Naive thymus-derived CD8-positive, alpha-beta T cell (primary cell): ENCODE results near the gene GP1BA. TPM values are rescaled to one million over a fixed set of nuclear protein-coding genes. Genes with fewer than 3 reads are reported as not detected.

Experiments
- ATAC-seq, 2 donors: fragments of 150-1000 bp; cut with Tn5 transposase in 1 of 2; sonication (Bioruptor Pico), chemical (Tn5 transposase) in 1 of 2; 1 replicate in 1 of 2; 2 replicates in 1 of 2; pipeline ENCODE4 v1.10.0; 2021; ENCODE audit warnings: mild to moderate bottlenecking in 2 of 2, moderate library complexity in 2 of 2
- POLR2A ChIA-PET: fragments of 350-600 bp; sonication (Branson Sonifier 250); formaldehyde crosslinking; loops from one replicate; lab custom pipeline; 2021; ENCODE audit warnings: antibody characterized with exemption; lab: Charles Lee
- DNase-seq, 10 donors: peaks; one replicate each; pipeline versions ENCODE4 v3.0.0 to v3.0.0-alpha.2; 2020 to 2022
- H3K27ac Mint-ChIP-seq, 10 donors: one replicate each; pipeline ENCODE4 v1.8.0; 2020 to 2022; ENCODE audit warnings: mild to moderate bottlenecking in 10 of 10, mixed read lengths in 10 of 10, moderate library complexity in 4 of 10, inconsistent platforms in 1 of 10
- H3K27me3 Mint-ChIP-seq, 5 donors: one replicate each; pipeline ENCODE4 v1.8.0; 2021 to 2022; ENCODE audit warnings: mixed read lengths in 5 of 5
- H3K36me3 Mint-ChIP-seq, 3 donors: one replicate each; pipeline ENCODE4 v1.8.0; 2020 to 2022; ENCODE audit warnings: mixed read lengths in 3 of 3, mild to moderate bottlenecking in 2 of 3, inconsistent platforms in 1 of 3
- H3K4me1 Mint-ChIP-seq, 4 donors: one replicate each; pipeline ENCODE4 v1.8.0; 2021 to 2022; ENCODE audit warnings: mixed read lengths in 4 of 4
- H3K4me3 Mint-ChIP-seq, 10 donors: one replicate each; pipeline ENCODE4 v1.8.0; 2020 to 2022; ENCODE audit warnings: mild to moderate bottlenecking in 10 of 10, mixed read lengths in 10 of 10, moderate library complexity in 6 of 10, inconsistent platforms in 1 of 10
- H3K9me3 Mint-ChIP-seq, 9 donors: one replicate each; pipeline ENCODE4 v1.8.0; 2020 to 2022; ENCODE audit warnings: mixed read lengths in 9 of 9, mild to moderate bottlenecking in 3 of 9, inconsistent platforms in 1 of 9, moderate library complexity in 1 of 9
- polyA plus RNA-seq, 3 donors: library from polyadenylated mRNA; unstranded; fragments of 300-500 nt; fragmentation: Illumina TruSeq; gene quantifications; one replicate each; pipeline ENCODE4 v1.2.3, GENCODE V29; 2021
- total RNA-seq, 8 experiments: library from RNA in 2 of 8; stranded (reverse) in 2 of 8; gene quantifications; one replicate each; pipeline ENCODE4 v1.2.3 and lab custom pipeline; 2021 to 2026

GP1BA gene
- total and polyA plus RNA-seq, 5 experiments from 2014 or later, result 0.08 to 0.13 TPM; not detected in 3

- POLR2A ChIA-PET, result interaction anchor here (0.6 to 15.5 kb wide), 8 partner anchors 9 to 259 kb away, joined by 3 to 635 read pairs (median 16); partner anchors contain the start of genes ARRB2, CAMTA2, ENO3 and INCA1
- no peak for ATAC-seq
- peak in 1 of 10 donors; percentile 24 for DNase-seq
- H3K4me3 Mint-ChIP-seq, result peak overlapping the region in 3 of 10 donors; percentile 41 to 63 (median 44)
- no peaks in the 10 kb centered on the region for H3K9me3 Mint-ChIP-seq
- H3K27me3 Mint-ChIP-seq, result no peaks in the 10 kb centered on the region
- peaks cover 0 to 29% (median 2%) of the 10 kb centered on the region in 3 donors for H3K36me3 Mint-ChIP-seq
- H3K27ac Mint-ChIP-seq, result peak overlapping the region in 5 of 10 donors; percentile 35 to 84 (median 71)
- peaks cover 15 to 28% (median 20%) of the 10 kb centered on the region in 4 donors for H3K4me1 Mint-ChIP-seq
Measured at GRCh38 chr17:4969551-4970173, 37.6 kb downstream of the GP1BA start.

GRCh38 chr17:4970273-4970672, 38.2 kb downstream of the GP1BA start:
- H3K36me3 Mint-ChIP-seq, result peaks cover 0 to 34% (median 2%) of the 10 kb centered on the region in 3 donors
- H3K27ac Mint-ChIP-seq, result peak overlapping the region in 6 of 10 donors; percentile 22 to 84 (median 77)
- no peaks in the 10 kb centered on the region for H3K9me3 Mint-ChIP-seq
- DNase-seq (peak in 1 of 10 donors; percentile 46), ATAC-seq (no peak)
- POLR2A ChIA-PET, result interaction anchor here (0.6 to 15.5 kb wide), 6 partner anchors 9 to 58 kb away, joined by 3 to 635 read pairs (median 4); partner anchors contain the start of genes CAMTA2, ENO3, PFN1 and RNF167
- H3K4me1 Mint-ChIP-seq, result peaks cover 17 to 25% (median 20%) of the 10 kb centered on the region in 4 donors
- H3K27me3 Mint-ChIP-seq, result no peaks in the 10 kb centered on the region
- peak overlapping the region in 3 of 10 donors; percentile 9 to 17 (median 14) for H3K4me3 Mint-ChIP-seq

DNA sequence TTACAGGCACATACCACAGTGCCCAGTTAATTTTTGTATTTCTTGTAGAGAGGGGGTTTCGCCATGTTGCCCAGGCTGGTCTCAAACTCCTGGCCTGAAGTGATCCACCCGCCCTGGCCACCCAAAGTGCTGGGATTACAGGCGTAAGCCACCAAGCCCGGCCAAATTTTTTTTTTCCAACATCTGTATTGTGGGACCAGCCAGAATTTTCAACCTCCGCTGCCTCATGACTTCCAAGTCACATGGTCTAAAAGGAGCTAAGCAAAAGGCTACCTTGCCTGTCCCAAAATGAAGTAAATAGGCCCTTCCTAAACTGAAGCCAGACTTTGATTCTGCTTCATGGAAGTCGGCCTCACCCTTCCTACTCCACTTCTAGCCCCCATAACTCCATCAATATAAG, 39.7 kb downstream of the GP1BA start:
- ATAC-seq (no peak), DNase-seq (no peak)
- Mint-ChIP-seq H3K36me3 (peaks cover 0 to 41% (median 4%) of the 10 kb centered on the region in 3 donors), H3K4me1 (peaks cover 5 to 19% (median 12%) of the 10 kb centered on the region in 4 donors), H3K27ac (no peak overlapping the region), H3K9me3 (no peaks in the 10 kb centered on the region), H3K4me3 (no peak overlapping the region), H3K27me3 (no peaks in the 10 kb centered on the region)
- POLR2A ChIA-PET, result interaction anchor here (0.5 to 15.5 kb wide), 4 partner anchors 13 to 45 kb away, joined by 3 to 635 read pairs (median 4); partner anchors contain the start of genes ENO3, INCA1, KIF1C and PFN1

- Mint-ChIP-seq H3K27me3 (no peaks in the 10 kb centered on the region), H3K27ac (no peak overlapping the region)
Measured at GRCh38 chr17:4972322-4972721, 40.2 kb downstream of the GP1BA start.

DNA sequence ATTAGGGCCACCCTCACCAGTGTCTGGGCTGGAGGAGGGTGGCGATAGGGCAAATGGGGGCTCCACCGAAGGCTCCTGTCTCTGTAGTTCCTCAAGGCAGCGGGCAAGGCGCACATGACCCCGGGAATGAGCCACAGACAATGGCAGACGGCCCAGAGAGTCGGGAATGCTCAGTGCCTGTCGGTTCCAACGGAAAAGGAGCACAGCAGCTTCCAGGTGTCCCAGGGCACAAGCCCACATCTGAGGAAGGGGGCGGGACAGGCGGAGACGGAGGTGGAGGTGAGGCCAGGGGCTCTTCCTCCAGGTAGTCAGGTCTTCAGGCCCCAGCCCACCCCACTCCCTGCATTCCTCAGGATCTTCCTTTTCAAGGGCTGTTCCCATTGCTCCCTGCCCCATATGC, 40.7 kb downstream of the GP1BA start:
- Mint-ChIP-seq H3K9me3 (no peaks in the 10 kb centered on the region), H3K36me3 (peaks cover 0 to 50% (median 7%) of the 10 kb centered on the region in 3 donors)
- no peak for ATAC-seq

More at GRCh38 chr17:4972322-4972721, 40.2 kb downstream of the GP1BA start:
- ATAC-seq (no peak), DNase-seq (no peak)
- Mint-ChIP-seq H3K36me3 (peaks cover 0 to 46% (median 5%) of the 10 kb centered on the region in 3 donors), H3K4me3 (no peak overlapping the region), H3K9me3 (no peaks in the 10 kb centered on the region), H3K4me1 (peaks cover 5 to 19% (median 12%) of the 10 kb centered on the region in 4 donors)
- POLR2A ChIA-PET, result interaction anchor here (0.5 to 15.5 kb wide), 4 partner anchors 8 to 25 kb away, joined by 3 to 635 read pairs (median 3); partner anchors contain the start of genes ENO3, INCA1, KIF1C and PFN1

GRCh38 chr17:4973256-4974114, 41.4 kb downstream of the GP1BA start:
- Mint-ChIP-seq H3K36me3 (peaks cover 0 to 56% (median 10%) of the 10 kb centered on the region in 3 donors), H3K4me1 (peaks cover 5 to 19% (median 15%) of the 10 kb centered on the region in 4 donors), H3K4me3 (peak overlapping the region in 1 of 10 donors; percentile 11), H3K9me3 (no peaks in the 10 kb centered on the region), H3K27ac (peak overlapping the region in 6 of 10 donors; percentile 49 to 83 (median 76)), H3K27me3 (no peaks in the 10 kb centered on the region)
- DNase-seq (no peak), ATAC-seq (no peak)
- POLR2A ChIA-PET, result interaction anchor here (0.6 to 15.5 kb wide), 2 partner anchors 23 to 26 kb away, joined by 4 to 635 read pairs; partner anchors contain the start of genes ENO3, PFN1, RNF167 and SLC25A11

More for the DNA sequence above, 40.7 kb downstream of the GP1BA start:
- H3K27me3 Mint-ChIP-seq, result no peaks in the 10 kb centered on the region
- no peak overlapping the region for H3K27ac Mint-ChIP-seq
- peak overlapping the region in 1 of 10 donors; percentile 11 for H3K4me3 Mint-ChIP-seq
- POLR2A ChIA-PET, result interaction anchor here (0.5 to 15.5 kb wide), 4 partner anchors 7 to 25 kb away, joined by 3 to 635 read pairs (median 3); partner anchors contain the start of genes ENO3, INCA1, KIF1C and PFN1
- no peak for DNase-seq
- H3K4me1 Mint-ChIP-seq, result peaks cover 5 to 19% (median 12%) of the 10 kb centered on the region in 4 donors

DNA sequence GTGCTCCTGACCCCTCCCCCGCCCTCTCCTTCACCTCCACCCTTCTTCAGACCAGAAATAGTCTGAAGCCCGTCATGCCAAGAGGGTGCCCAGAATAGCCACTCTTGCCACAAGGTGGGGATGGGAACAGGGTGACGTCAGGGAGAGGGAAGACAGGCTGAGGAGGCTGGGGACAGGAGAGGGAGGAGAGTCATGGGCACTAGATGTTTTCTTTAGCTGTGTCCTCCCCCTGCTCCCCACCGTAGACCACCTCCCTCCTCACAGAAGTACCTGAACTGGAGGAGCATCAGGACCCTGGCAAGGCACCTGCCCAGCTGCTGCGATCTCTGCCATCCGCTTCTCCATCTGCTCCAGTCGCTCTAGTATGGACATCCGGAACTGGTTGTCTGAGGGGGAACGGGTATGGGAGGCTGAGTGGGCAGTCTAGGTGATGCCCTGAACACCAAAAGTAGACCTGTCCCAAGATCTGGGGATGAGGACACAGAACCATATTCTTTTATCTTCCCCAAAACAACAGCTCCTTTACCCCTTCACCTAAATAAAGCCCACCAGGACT, 42.1 kb downstream of the GP1BA start:
- DNase-seq (no peak), ATAC-seq (no peak)
- no peak overlapping the region for H3K4me3 Mint-ChIP-seq
- no peaks in the 10 kb centered on the region for H3K9me3 Mint-ChIP-seq
- no peaks in the 10 kb centered on the region for H3K27me3 Mint-ChIP-seq
- peaks cover 0 to 63% (median 10%) of the 10 kb centered on the region in 3 donors for H3K36me3 Mint-ChIP-seq
- POLR2A ChIA-PET, result interaction anchor here (0.6 to 15.5 kb wide), 2 partner anchors 22 to 26 kb away, joined by 4 to 635 read pairs; partner anchors contain the start of genes ENO3, PFN1, RNF167 and SLC25A11
- H3K4me1 Mint-ChIP-seq, result peaks cover 5 to 25% (median 14%) of the 10 kb centered on the region in 4 donors
- H3K27ac Mint-ChIP-seq, result peak overlapping the region in 5 of 10 donors; percentile 49 to 83 (median 77)

GRCh38 chr17:4978726-4979125, 46.6 kb downstream of the GP1BA start:
- DNase-seq (no peak), ATAC-seq (no peak)
- no peaks in the 10 kb centered on the region for H3K27me3 Mint-ChIP-seq
- no peaks in the 10 kb centered on the region for H3K9me3 Mint-ChIP-seq
- H3K36me3 Mint-ChIP-seq, result peaks cover 0 to 78% (median 8%) of the 10 kb centered on the region in 3 donors
- H3K4me3 Mint-ChIP-seq, result no peak overlapping the region
- H3K27ac Mint-ChIP-seq, result no peak overlapping the region
- peaks cover 18 to 38% (median 25%) of the 10 kb centered on the region in 4 donors for H3K4me1 Mint-ChIP-seq
- POLR2A ChIA-PET, result interaction anchor here (6.0 kb wide), 1 partner anchor 10 kb away, joined by 37 read pairs; the partner anchor contains the start of gene SPAG7

DNA sequence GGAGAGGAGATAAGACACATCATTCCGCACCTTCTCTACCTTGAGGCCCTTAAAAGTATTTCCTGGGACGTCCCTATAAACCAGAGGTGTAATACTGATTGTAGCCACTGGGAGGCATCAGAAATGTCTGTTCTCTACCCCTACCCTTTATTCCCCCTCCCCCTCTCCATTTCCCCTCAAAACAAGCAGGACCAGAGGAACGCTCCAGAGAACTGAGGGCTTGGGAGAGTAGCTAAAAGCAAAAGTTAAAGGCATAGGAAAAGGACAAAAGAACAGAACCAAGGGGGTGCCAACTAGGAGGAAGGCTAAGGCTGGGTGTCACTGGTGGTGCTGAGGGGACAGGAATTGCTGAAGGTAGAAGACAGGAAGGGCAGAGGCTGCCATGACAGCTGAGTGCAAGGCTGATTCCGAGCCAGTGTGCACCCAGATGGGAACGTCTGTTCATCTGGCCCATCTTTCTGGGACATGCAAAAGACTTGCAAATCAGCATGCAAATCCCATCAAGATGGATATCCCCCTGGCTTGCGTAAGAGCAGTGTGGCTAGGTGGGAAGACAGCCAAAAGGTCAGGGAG, 48.7 kb downstream of the GP1BA start:
- POLR2A ChIA-PET, result interaction anchor here (0.6 to 6.0 kb wide), 6 partner anchors 9 to 217 kb away, joined by 3 to 37 read pairs (median 4); partner anchors contain the start of genes ENO3, PFN1 and SPAG7
- Mint-ChIP-seq H3K4me3 (peak overlapping the region in 6 of 10 donors; percentile 6 to 80 (median 33)), H3K4me1 (peaks cover 18 to 38% (median 25%) of the 10 kb centered on the region in 4 donors), H3K36me3 (peaks cover 0 to 70% (median 8%) of the 10 kb centered on the region in 3 donors), H3K27ac (peak overlapping the region; percentile 23 to 92 (median 82)), H3K27me3 (no peaks in the 10 kb centered on the region), H3K9me3 (no peaks in the 10 kb centered on the region)
- ATAC-seq (peak; percentile 84 to 87), DNase-seq (peak in 8 of 10 donors; percentile 33 to 74 (median 62))

DNA sequence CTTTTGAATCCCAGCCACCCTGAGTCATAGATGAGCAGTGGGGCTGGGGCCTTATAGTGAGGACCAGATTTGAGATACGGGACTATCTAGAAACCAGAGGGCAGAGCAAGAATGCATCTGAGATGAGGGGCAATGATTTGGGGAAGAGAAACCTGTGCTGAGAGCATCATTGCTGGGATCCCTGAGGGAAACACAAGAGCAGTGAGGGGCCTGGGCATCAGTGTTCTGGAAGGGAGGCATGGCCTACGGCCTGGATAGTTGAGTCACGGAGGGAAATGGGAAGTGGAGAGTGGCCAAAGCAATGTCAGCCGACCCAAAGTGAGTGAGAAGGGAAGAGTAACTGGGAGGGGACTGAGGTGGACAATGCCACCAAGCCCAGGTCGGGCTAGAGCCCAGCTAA, 50.2 kb downstream of the GP1BA start:
- Mint-ChIP-seq H3K4me1 (peaks cover 22 to 48% (median 38%) of the 10 kb centered on the region in 4 donors), H3K27ac (peak overlapping the region in 4 of 10 donors; percentile 59 to 79 (median 68)), H3K36me3 (peaks cover 0 to 64% (median 6%) of the 10 kb centered on the region in 3 donors)

More for the DNA sequence above, 50.2 kb downstream of the GP1BA start:
- DNase-seq, result no peak
- POLR2A ChIA-PET, result no interaction called here
- no peaks in the 10 kb centered on the region for H3K27me3 Mint-ChIP-seq
- no peaks in the 10 kb centered on the region for H3K9me3 Mint-ChIP-seq
- no peak for ATAC-seq
- no peak overlapping the region for H3K4me3 Mint-ChIP-seq
